ENCODE measurements around the gene SCIN. TPM values are rescaled to one million over a fixed set of nuclear protein-coding genes. Genes with fewer than 3 reads are reported as not detected.
"Not testable (repeated sequence)": the region's sequence is repeated elsewhere in the genome, so short reads cannot be mapped to it uniquely, and the experiment has no call there.

SCIN gene
- total RNA-seq, 1 donor from 2014 or later = 14.7 TPM

DNA sequence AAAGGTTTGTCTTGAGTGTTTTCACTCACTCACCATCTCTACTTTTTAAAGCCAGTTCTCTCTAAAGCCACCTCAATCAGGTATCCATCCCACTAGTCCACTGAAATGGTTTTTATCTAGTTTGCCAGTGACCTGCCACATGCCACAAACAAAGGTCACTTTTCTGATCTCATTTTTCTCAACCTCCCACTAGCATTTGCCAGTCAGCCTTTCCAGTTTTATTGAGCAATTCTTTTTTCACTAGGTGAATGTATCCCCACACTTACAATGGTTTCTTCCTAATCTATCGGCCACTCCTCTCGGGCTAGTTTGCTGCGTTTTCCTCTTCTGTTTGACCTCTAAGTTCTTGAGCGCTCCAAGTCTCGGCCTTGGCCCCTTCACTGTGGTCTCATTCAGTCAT is 72.0 kb downstream of the SCIN start:
- TF ChIP-seq, protein P1, sequence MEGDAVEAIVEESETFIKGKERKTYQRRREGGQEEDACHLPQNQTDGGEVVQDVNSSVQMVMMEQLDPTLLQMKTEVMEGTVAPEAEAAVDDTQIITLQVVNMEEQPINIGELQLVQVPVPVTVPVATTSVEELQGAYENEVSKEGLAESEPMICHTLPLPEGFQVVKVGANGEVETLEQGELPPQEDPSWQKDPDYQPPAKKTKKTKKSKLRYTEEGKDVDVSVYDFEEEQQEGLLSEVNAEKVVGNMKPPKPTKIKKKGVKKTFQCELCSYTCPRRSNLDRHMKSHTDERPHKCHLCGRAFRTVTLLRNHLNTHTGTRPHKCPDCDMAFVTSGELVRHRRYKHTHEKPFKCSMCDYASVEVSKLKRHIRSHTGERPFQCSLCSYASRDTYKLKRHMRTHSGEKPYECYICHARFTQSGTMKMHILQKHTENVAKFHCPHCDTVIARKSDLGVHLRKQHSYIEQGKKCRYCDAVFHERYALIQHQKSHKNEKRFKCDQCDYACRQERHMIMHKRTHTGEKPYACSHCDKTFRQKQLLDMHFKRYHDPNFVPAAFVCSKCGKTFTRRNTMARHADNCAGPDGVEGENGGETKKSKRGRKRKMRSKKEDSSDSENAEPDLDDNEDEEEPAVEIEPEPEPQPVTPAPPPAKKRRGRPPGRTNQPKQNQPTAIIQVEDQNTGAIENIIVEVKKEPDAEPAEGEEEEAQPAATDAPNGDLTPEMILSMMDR (IDR thresholded peaks at IDR 0.05; ENCODE audit: insufficient read depth, low read length, poor library complexity, severe bottlenecking) = no peak
- H3K27me3 ChIP-seq (ENCODE audit: control insufficient read depth, insufficient read depth, low read length) = no peaks in the 10 kb centered on the region
- H3K4me3 ChIP-seq (ENCODE audit: low read depth, low read length) = no peak overlapping the region
- H3K36me3 ChIP-seq (ENCODE audit: control insufficient read depth, insufficient read depth, low read length) = no peaks in the 10 kb centered on the region
- DNase-seq (ENCODE audit: low read depth) = no peak

DNA sequence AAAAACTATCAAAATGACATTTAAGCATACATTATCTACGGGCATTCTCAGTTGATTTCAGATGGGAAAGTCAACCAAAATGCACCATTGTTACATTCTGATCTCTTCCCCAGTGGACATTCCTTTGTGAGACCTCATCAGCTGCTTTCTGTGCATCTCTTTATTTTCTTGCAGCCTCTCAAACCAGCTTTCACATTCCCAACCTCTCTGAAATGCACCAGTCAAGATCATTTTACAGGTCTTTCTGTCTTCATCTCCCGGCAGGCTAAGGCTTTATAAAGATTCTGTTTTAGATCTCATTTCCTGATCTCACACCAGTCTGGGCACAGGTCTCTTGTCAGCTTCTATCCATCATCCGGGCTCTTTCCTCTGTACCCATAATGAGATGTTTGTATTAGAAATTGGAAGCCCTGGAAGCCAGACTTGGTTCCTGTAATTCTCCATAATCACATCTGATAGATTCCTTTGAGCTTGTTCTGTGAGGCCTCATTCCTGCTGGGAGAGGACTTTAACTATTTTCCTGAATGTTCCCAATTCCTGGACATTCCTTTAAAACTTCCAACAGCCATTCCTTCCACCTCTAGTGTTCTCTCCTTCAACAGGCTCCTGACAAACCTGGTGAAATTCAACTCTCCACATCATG is 72.6 kb downstream of the SCIN start:
- Histone ChIP-seq H3K27me3 (ENCODE audit: control insufficient read depth, insufficient read depth, low read length) (no peaks in the 10 kb centered on the region), H3K4me3 (ENCODE audit: low read depth, low read length) (no peak overlapping the region), H3K36me3 (ENCODE audit: control insufficient read depth, insufficient read depth, low read length) (no peaks in the 10 kb centered on the region)
- DNase-seq (ENCODE audit: low read depth) = no peak
- TF ChIP-seq, protein P1 (IDR thresholded peaks at IDR 0.05; ENCODE audit: insufficient read depth, low read length, poor library complexity, severe bottlenecking) = no peak

- TF ChIP-seq, protein P1 (IDR thresholded peaks at IDR 0.05; ENCODE audit: insufficient read depth, low read length, poor library complexity, severe bottlenecking) = no peak
- no peak for DNase-seq (ENCODE audit: low read depth)
- Histone ChIP-seq H3K36me3 (ENCODE audit: control insufficient read depth, insufficient read depth, low read length) (no peaks in the 10 kb centered on the region), H3K27me3 (ENCODE audit: control insufficient read depth, insufficient read depth, low read length) (no peaks in the 10 kb centered on the region), H3K4me3 (ENCODE audit: low read depth, low read length) (no peak overlapping the region)
These were observed 73.1 kb downstream of the SCIN start for GRCh38 chr7:12643644-12644043.

DNA sequence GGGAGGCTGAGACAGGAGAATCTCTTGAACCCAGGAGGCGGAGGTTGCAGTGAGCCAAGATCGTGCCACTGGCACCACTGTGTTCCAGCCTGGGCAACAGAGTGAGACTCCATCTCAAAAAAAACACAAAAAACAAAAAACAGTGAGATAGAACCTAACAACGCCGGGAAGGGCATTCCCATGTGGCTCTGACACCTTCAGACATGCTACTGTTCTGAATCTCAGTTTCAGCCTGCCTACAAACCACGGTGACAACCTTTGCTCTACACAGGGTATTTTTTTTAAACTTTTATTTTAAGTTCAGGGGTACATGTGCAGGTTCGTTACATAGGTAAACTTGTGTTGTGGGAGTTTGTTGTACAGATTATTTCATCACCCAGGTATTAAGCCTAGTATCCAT is 74.7 kb downstream of the SCIN start:
- not testable (repeated sequence) for H3K27me3 ChIP-seq (ENCODE audit: control insufficient read depth, insufficient read depth, low read length); H3K4me3 ChIP-seq (ENCODE audit: low read depth, low read length); H3K36me3 ChIP-seq (ENCODE audit: control insufficient read depth, insufficient read depth, low read length); DNase-seq (ENCODE audit: low read depth)

GRCh38 chr7:12646139-12646538 is 75.6 kb downstream of the SCIN start:
- Histone ChIP-seq H3K27me3 (ENCODE audit: control insufficient read depth, insufficient read depth, low read length) (no peaks in the 10 kb centered on the region), H3K4me3 (ENCODE audit: low read depth, low read length) (no peak overlapping the region), H3K36me3 (ENCODE audit: control insufficient read depth, insufficient read depth, low read length) (no peaks in the 10 kb centered on the region)
- TF ChIP-seq, protein P1 (IDR thresholded peaks at IDR 0.05; ENCODE audit: insufficient read depth, low read length, poor library complexity, severe bottlenecking) = no peak
- DNase-seq (ENCODE audit: low read depth) = no peak

DNA sequence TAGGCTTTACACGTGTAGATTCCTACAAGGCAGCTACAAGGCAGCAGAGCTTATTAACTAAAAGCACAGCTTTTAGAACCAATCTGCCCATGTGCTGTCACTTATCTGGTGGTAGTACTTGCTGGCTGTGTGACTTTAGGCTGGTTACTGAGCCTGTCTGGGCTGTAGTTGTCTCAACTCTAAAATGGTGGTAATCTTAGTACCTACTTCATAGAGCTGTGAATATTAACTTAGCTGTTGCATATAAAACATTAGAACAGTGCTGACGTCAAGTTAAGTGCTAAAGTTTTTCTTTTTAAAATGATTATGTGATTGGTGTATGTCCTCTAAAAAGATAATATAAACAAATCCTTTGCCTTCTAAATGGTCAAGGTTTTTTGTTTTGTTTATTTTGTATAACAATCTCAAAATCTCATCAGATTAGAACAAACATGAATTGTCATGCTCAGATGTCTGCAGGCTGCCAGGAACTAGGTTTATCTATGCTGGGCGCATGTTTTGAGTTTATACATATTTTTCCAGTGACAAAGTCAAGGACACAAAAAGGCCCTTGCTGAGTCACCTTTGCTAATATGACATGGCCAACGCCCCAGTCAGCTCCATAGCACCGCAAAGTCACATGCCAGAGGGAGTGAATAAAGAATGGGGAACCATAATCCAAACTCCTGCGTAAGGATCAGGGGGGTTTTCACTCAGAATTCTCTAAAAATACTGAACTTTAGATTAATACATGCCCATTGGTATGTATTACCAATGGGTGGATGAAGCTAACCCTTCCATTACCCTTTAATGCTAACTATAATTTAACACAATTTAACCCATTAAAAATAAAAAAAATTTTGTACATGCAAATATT is 77.1 kb downstream of the SCIN start:
- TF ChIP-seq, protein P1 (IDR thresholded peaks at IDR 0.05; ENCODE audit: insufficient read depth, low read length, poor library complexity, severe bottlenecking) = no peak
- Histone ChIP-seq H3K36me3 (ENCODE audit: control insufficient read depth, insufficient read depth, low read length) (no peaks in the 10 kb centered on the region), H3K27me3 (ENCODE audit: control insufficient read depth, insufficient read depth, low read length) (no peaks in the 10 kb centered on the region), H3K4me3 (ENCODE audit: low read depth, low read length) (no peak overlapping the region)
- DNase-seq (ENCODE audit: low read depth) = peak; percentile 1

All from kidney epithelial cell (primary cell).